Adipose tissue (tissue), 3 donors: Measurements from ENCODE around the gene ALG11. TPM values are rescaled to one million over a fixed set of nuclear protein-coding genes. Genes with fewer than 3 reads are reported as not detected.
"Not testable (repeated sequence)": the region's sequence is repeated elsewhere in the genome, so short reads cannot be mapped to it uniquely, and the experiment has no call there.

Source experiments
- H3K27ac ChIP-seq: one replicate; pipeline ENCODE4 v1.5.1; 2013; ENCODE audit warnings: low read depth, low read length
- WGBS, 3 donors: extraction: QIAGEN DNeasy Blood & Tissue Kit; methylation state at CpG; one replicate each; pipeline ENCODE4 v1.1.7; 2013; 5-methylcytosine and 5-hydroxymethylcytosine counted together
- polyA plus RNA-seq, 3 donors: library from polyadenylated mRNA; stranded (reverse); fragments of 200-250 nt; gene quantifications; one replicate each; pipeline ENCODE4 v1.2.3, GENCODE V29; 2013
- donor health status: healthy with polysubstance abuse.
- donor health status: Bipolar disorder and iron deficiency.
- donor health status: healthy.

ALG11 gene
- polyA plus RNA-seq, 3 donors = 4.3 to 7.7 (median 6.6) TPM

DNA sequence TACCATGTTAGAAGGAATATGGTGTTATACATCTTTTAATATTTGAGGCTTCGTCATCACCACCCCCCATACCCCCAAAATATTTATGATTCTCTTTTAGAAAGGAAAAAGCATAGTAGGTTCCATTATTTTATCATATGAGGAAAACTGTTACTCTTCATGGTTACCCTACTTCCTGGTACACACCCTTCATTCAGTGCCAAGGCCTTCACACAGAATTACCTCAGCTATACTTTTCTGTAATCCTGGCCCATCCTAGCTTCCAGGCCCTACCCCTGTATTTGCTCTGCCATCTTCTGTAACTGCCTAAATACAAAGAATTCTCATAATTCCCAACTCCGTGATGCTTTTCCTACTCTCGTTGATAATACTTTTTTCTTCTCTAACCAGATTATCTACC, 8.0 kb downstream of the ALG11 start:
- H3K27ac ChIP-seq = no peak overlapping the region
- WGBS, 3 donors = 97 to 99% (median 98%) methylated on average over 3 of the region's 3 CpGs

DNA sequence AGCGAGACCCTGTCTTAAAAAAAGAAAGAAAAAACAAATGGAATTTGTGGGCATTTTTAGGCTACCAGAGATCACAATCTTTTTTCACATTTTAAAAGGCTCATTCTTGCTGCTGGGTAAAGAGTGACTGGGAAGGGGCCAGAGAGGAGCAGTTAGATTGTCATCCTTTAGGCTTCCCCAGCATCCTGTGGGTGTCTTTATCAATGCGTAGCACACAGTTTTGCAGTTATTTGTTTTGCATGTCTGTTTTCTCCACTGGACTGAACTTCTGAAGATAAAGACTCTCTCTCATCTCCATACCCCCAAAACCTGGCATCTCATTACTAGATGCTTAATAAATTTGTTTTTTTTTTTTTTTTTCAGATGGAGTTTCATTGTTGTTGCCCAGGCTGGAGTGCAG, 10.2 kb downstream of the ALG11 start:
- no peak overlapping the region for H3K27ac ChIP-seq
- 94 to 100% (median 96%) methylated on average over 2 of the region's 2 CpGs for WGBS, 3 donors

DNA sequence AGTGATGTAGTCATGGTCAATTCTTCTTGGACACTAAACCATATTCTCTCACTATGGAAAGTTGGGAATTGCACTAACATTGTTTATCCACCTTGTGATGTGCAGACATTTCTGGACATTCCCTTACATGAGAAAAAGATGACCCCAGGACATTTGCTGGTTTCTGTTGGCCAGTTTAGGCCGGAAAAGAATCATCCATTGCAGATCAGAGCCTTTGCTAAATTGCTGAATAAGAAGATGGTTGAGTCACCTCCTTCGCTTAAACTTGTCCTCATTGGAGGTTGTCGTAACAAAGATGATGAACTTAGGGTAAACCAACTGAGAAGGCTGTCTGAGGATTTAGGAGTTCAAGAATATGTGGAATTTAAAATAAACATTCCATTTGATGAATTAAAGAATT, 12.3 kb downstream of the ALG11 start, which contains the start of gene UTP14C:
Gene UTP14C, plus strand, starts transcription at position 211 of the 400 bp plus-strand sequence. CDS start 4,114 bp downstream, outside the sequence.
- WGBS, 3 donors = 97 to 99% (median 99%) methylated on average over 3 of the region's 3 CpGs
- no peak within 1 kb of the TSS for H3K27ac ChIP-seq

DNA sequence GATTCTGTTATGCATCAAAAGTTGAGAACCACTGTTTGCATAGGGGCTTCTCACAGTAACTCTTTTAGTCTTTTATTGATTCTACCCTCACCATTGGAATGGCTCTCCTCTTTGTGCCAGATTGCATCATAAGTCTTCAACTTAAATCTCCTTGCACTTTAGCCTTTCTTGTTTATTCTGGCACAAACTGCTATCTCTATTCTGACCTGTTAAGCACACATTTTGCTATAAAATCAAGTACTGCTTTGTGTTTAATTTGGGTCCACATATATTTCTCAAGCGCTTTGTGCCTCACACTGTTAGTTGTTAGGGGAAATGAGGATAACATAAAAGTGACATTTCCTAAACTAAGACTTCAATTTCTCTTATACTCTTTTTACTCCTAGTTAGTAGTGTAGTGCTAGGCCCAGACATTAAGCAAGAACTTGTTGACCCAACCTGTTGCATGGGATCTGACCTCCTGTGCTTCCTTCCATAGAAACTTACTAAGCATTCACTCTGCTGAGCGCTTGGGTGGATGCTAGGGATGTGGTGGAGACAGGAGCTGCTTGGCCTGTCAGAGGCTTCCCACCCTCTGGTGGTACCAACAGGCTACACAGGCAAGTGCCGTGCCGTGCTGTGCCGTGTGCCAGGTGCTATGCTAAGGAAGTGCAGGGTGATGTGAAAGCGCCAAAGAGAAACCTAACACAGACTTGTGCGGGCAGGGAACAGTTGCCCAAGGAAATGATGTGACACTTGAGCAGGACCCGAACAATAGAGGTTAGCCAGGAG, 13.5 kb downstream of the ALG11 start:
- 86 to 97% (median 96%) methylated on average over 8 of the region's 8 CpGs for WGBS, 3 donors
- no peak overlapping the region for H3K27ac ChIP-seq

DNA sequence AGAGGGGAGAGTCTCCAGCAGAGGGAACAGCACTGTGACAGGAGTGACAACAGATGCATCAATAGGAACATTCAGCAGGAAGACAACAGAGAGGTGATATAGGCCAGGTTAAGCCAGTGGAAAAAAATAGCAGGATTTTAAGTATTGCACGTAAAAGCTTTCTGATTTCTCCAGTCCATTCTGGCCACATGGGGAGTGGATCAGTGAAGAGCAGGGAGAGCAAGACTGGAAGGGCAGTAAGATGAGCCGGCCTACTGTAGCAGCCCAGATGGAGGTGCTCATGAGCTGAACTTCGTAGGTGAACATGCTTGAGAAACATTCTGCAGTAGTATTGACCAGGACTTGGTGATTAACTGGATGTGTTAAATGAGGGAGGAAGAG, 14.0 kb downstream of the ALG11 start:
- no peak overlapping the region for H3K27ac ChIP-seq
- 91 to 98% (median 95%) methylated on average over 3 of the region's 3 CpGs for WGBS, 3 donors

DNA sequence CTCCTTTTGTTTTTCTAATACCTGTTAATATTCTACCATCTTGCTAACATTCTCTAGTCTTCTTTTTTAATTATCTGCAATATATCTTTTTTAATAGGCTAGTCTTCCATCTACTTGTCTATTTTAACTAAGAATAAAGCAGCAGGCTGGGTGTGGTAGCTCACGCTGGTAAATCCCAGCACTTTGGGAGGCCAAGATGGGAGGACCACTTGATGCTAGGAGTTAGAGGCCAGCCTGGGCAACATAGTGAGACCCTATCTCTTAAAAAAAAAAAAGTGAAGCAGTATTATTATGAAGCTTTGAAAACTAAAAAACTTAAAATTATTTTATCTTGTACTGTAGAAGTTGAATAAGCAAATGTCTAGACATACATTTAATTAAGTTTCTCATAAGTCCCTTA, 15.6 kb downstream of the ALG11 start:
- H3K27ac ChIP-seq = no peak overlapping the region
- WGBS, 3 donors = 95 to 100% (median 98%) methylated on average over 1 of the region's 1 CpG

DNA sequence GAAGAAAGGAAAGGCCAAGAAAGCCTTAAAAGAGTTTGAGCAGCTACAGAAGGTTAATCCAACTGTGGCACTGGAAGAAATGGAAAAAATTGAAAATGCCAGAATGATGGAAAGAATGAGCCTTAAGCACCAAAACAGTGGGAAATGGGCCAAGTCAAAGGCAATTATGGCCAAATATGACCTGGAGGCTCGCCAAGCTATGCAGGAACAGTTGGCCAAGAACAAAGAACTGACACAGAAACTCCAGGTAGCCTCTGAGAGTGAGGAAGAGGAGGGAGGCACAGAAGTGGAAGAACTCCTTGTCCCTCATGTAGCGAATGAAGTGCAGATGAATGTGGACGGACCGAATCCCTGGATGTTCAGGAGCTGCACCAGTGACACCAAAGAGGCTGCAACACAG, 17.4 kb downstream of the ALG11 start:
- no peak overlapping the region for H3K27ac ChIP-seq
- 86 to 98% (median 96%) methylated on average over 4 of the region's 4 CpGs for WGBS, 3 donors

DNA sequence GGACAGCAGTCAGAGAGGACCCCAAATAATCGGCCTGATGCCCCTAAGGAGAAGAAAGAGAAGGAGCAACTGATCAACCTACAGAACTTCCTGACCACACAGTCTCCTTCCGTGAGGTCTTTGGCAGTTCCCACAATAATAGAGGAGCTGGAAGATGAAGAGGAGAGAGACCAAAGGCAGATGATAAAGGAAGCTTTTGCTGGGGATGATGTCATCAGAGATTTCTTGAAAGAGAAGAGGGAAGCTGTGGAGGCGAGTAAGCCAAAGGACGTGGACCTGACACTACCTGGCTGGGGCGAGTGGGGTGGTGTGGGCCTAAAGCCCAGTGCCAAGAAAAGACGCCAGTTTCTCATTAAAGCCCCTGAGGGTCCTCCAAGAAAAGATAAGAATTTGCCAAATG, 18.2 kb downstream of the ALG11 start:
- WGBS, 3 donors = 91 to 99% (median 98%) methylated on average over 4 to 6 of the region's 6 CpGs
- not testable (repeated sequence) for H3K27ac ChIP-seq

DNA sequence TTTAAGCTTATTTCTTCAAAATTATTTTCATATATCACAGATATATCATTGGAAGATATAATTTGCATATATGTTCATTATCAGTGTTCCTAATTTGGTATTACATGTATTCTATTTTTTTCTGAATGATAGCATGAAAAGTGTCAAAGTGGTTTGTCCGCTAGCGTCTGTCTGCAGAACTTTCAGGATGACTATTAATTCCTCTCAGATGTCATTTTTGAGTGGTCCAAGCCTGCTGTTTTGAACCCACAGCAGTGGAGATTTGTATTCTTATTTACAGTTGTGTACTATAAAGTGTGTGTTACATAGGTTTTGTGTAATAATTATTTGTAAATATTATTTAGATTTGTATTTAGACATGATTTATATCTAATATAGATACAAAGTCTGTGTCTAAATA, 20.8 kb downstream of the ALG11 start:
- WGBS, 3 donors = 90 to 95% (median 91%) methylated on average over 2 of the region's 2 CpGs
- H3K27ac ChIP-seq = no peak overlapping the region

DNA sequence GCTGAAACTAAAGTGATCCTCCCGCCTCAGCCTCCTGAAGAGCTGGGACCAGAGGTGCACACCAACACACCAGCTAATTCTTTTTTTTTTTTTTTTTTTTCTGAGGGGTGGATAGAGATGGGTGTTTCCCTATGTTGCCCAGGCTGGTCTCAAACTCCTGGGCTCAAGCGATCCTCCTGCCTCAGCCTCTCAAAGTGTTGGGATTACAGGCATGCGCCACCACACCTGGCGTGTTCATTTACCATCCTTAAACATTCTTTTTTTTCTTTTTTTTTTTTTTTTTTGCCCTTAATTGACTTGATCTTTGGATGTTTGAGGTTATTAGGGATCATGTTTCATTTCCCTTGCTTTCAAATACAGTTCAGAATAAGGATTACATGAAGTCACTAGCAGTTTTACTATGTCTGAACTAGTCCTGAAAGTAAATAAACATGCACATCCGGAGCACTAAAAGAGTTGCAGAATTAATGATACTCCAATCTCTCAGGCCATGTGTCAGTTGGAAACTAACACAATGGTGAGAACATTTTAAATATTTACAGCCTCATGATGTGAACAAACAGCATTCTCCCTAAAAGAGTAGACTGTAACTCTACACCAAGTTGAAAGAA, 22.5 kb downstream of the ALG11 start:
- no peak overlapping the region for H3K27ac ChIP-seq
- WGBS, 3 donors = 77 to 85% (median 80%) methylated on average over 5 of the region's 5 CpGs

DNA sequence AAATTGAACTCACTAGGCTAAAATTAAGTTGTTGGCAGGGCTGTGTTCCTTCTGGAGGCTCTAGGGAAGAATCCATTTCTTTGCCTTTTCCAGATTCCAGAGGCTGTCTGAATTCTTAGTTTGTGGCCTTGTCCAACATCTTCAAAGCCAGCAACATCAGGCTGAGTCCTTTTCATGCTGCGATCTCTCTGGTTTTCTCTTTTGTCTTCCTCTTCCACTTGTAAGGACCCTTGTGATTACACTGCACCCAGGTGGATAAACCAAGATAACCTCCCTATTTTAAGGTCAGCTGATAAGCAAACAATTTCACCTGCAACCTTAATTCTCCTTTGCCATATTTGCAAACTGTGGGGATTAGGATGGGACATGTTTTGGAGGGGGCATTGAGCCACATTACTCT, 23.8 kb downstream of the ALG11 start:
- H3K27ac ChIP-seq = no peak overlapping the region
- 80 to 97% (median 96%) methylated on average over 1 of the region's 1 CpG for WGBS, 3 donors

DNA sequence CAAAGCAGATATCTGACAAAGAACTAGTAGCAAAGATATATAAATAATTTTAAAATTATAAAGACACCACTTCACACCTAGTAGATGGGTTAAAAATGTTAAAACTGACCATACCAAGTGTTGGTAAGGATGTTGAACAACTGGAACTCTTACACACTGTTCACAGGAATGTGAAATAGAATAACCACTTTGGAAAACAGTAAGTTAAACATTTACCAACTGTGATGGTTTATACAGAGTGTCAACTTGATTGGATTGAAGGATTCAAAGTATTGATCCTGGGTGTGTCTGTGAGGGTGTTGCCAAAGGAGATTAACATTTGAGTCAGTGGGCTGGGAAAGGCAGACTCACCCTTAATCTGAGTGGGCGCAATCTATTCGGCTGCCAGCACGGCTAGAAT, 31.5 kb downstream of the ALG11 start:
- WGBS, 3 donors = 96 to 98% (median 97%) methylated on average over 3 of the region's 3 CpGs
- H3K27ac ChIP-seq = no peak overlapping the region

DNA sequence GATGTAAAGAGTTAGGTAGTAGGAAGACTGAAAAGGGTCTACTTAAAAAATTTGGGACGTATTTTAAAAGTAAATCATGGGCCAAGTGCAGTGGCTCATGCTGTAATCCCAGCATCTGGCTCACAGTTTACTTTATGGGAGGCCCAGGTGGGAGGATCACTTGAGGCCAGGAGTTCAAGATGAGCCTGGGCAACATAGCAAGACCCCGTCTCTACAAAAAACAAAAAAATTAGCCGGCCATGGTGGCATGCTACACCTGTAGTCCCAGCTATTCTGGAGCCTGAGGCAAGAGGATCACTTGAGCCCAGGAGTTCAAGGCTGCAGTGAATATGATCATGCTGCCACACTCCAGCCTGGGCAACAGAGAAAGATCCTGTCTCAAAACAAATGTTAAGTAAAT, 35.3 kb downstream of the ALG11 start:
- WGBS, 3 donors = 94 to 97% (median 95%) methylated on average over 3 of the region's 3 CpGs
- H3K27ac ChIP-seq = no peak overlapping the region

DNA sequence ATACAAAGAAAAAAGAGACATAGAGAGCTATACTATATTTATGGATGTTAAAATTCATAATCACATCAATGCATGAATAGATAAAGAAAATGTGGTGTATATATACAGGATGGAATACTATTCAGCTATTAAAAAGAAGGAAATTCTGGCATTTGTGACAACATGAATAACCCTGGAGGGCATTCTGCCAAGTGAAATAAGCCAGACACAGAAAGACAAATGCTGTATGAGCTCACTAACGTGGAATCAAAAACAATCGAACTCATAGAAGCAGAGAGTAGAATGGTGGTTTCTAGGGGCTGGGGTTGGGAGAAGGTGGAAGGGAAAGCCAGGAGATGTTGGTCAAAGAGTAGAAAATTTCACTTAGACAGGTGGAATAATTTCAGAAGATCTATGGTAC, 36.3 kb downstream of the ALG11 start:
- no peak overlapping the region for H3K27ac ChIP-seq
- WGBS, 3 donors = 64 to 70% (median 68%) methylated on average over 2 of the region's 2 CpGs

DNA sequence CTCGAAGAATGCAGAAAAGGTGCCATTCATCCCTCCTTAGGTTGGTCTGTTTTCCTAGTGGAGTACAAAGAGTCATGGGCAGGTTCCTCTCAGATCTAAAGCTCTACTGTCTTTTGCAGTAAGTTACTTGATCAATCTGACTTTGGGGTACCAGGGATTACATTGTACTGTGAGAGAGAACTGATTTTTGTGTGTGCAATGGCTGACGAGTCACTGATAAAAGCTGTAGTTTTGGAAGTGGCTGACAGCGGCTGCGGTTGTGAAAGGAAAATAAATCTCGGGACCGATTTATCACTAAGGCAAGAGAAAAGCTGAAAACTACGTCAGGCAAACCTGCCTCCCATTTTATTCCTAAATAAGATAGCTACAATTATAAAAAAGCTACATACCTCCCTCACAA, 39.2 kb downstream of the ALG11 start:
- WGBS, 3 donors = 59 to 68% (median 68%) methylated on average over 7 of the region's 7 CpGs
- H3K27ac ChIP-seq = no peak overlapping the region

DNA sequence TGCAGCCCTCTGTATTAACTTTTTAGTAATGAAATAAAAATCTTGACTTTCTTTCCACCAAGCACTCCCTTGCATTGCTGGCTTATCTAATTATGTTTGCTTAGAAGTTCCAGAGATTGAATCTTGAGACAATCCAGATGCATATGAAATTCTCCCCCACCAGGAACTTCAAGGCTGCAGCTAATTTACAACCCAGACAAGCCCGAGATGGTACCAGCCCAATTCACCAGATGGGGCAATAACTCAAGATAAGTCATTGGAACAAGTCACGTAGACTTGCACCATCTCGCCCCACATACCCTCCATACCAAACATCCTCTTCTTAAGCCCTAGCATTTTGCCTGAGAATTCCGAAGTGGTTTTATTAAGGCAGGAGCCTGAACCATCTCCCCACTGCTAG, 41.3 kb downstream of the ALG11 start:
- 66 to 74% (median 73%) methylated on average over 4 of the region's 4 CpGs for WGBS, 3 donors
- no peak overlapping the region for H3K27ac ChIP-seq

DNA sequence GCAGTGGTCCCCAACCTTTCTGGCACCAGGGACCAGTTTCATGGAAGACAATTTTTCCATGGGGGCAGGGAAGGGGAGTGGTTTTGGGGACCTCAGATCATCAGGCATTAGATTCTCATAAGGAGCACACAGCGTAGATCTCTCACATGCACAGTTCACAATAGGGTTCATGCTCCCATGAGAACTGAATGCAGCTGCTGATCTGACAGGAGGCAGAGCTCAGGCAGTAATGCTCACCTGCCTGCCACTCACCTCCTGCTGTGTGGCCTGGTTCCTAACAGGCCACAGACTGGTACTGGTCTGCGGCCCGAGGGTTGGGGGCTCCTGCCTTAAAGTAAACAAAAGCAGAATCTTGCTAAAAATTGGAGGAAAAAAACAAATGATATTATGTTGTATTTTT, 48.9 kb downstream of the ALG11 start:
- WGBS, 3 donors = 79 to 89% (median 87%) methylated on average over 3 of the region's 3 CpGs
- not testable (repeated sequence) for H3K27ac ChIP-seq

DNA sequence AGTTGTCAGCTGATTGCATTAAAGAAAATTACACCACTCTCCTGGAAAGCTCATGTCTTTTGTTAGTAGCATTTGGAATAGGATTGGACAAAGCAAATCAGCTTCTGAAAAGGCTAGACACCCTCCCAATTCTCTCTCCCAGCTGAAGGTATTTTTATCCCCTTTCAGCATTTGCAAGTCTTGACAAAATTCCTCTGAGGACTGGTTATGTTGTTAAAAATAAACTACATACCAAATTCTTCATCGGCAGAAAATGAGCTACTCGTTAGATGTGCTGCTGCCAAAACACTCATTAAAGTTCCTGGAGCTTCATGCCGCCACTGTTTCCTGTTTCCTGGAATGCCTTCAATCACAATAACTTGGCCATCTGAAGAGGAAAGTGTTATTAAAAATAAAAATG, 49.4 kb downstream of the ALG11 start:
- H3K27ac ChIP-seq = no peak overlapping the region
- WGBS, 3 donors = 34 to 65% (median 39%) methylated on average over 3 of the region's 3 CpGs

DNA sequence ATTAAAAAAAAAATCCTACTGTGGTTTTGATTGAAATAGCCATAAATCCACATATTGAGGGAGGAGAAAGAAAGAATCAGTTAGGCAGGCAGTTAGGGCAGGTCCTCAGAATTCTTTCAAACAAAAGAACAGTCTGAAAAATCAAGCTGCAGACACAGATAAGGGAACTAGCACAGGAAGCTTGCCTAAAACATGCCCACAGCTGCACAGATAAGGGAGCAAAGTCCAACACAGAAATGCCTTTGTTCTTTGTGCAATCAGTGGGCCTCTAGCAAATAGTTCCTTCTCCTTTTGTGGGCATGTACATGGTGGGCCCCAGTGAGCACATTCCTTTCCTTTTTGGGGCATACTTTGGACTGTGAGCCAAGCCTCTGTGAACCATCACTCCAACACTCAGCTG, 55.0 kb downstream of the ALG11 start:
- H3K27ac ChIP-seq = no peak overlapping the region

DNA sequence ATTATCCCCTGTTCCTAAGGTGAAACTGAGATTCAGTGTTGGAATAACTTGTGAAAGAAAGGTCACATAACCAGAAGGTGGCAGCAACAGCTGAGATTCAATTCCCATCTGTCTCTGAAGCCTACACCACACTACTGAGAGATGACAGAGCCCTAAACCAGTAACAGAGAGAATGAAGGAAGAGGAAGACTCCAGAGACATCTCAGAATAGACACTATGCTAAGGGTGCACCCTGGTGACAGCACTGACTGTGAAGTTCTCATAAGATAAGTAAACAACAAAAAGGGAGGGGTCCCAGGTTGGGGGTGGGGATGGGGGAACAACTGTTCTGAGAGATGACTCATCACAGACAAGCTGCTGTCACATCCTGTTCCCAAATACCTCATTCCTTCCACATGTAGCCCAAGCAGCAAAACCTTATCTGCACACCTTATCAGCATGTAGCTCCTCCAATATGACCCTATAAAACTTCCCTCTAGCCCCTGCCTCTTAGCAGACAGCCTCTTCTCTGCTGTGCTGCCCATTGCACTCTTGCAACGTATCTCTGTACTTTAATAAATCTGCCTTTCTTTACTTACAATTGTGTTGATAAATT, 58.8 kb downstream of the ALG11 start:
- 74 to 89% (median 89%) methylated on average over 1 of the region's 1 CpG for WGBS, 3 donors
- H3K27ac ChIP-seq = no peak overlapping the region
